Body of pancreas (tissue), 4 donors: Measurements from ENCODE around the gene TPRX1.

Experiments
- CTCF ChIP-seq, 7 experiments: fragments of 450-650 bp in 4 of 7; fragments of 200-600 bp in 3 of 7; sonication (generic) in 3 of 7; IDR thresholded peaks; one replicate each; pipeline ENCODE4 v1.5.1; 2016 to 2019; ENCODE audit warnings: antibody characterized with exemption in 7 of 7
- POLR2A ChIP-seq, 3 donors: fragments of 450-650 bp; IDR thresholded peaks; one replicate each; pipeline ENCODE4 v1.6.1; 2016; ENCODE audit warnings: antibody characterized with exemption in 3 of 3, mild to moderate bottlenecking in 2 of 3

- no peak for TF ChIP-seq POLR2A (IDR thresholded peaks at IDR 0.05)
- no peak for TF ChIP-seq CTCF (IDR thresholded peaks at IDR 0.05)
Observed at GRCh38 chr19:47797996-47798903, 6.1 kb downstream of the TPRX1 start.
